WTC11 (cell line): Measurements from ENCODE around the gene STK31.
"Not testable (repeated sequence)": the region's sequence is repeated elsewhere in the genome, so short reads cannot be mapped to it uniquely, and the experiment has no call there.

Source experiments
- ATF1 ChIP-seq: sonication (generic); formaldehyde crosslinking; IDR thresholded peaks from 2 replicates; pipeline ENCODE4 v1.8.1; 2023; ENCODE audit warnings: mild to moderate bottlenecking, moderate library complexity, missing genetic modification reagents
- GTF2I ChIP-seq: fragments of 250-450 bp; sonication (Bioruptor Pico); conservative IDR thresholded peaks from 2 replicates; pipeline ENCODE4 v1.4.0; 2021; ENCODE audit warnings: mild to moderate bottlenecking
- NR1H2 ChIP-seq: sonication (generic); formaldehyde crosslinking; IDR thresholded peaks from 2 replicates; pipeline ENCODE4 v1.9.0; 2021; ENCODE audit warnings: mild to moderate bottlenecking, moderate library complexity, missing genetic modification reagents
- NR3C1 ChIP-seq: sonication (generic); formaldehyde crosslinking; conservative IDR thresholded peaks from 2 replicates; pipeline ENCODE4 v1.8.1; 2023; ENCODE audit warnings: low read depth, mild to moderate bottlenecking, missing genetic modification reagents
- RORB ChIP-seq: fragments of 250-450 bp; sonication (Bioruptor Pico); IDR thresholded peaks from 2 replicates; pipeline ENCODE4 v1.9.0; 2021; ENCODE audit warnings: mild to moderate bottlenecking
- SMAD4 ChIP-seq: sonication (generic); formaldehyde crosslinking; IDR thresholded peaks from 2 replicates; pipeline ENCODE4 v1.8.0; 2022; ENCODE audit warnings: mild to moderate bottlenecking, missing genetic modification reagents
- ZNF317 ChIP-seq: sonication (generic); formaldehyde crosslinking; IDR thresholded peaks from 2 replicates; pipeline ENCODE4 v1.8.1; 2023; ENCODE audit warnings: low read depth, mild to moderate bottlenecking, moderate library complexity, missing genetic modification reagents, borderline replicate concordance
- TF ChIP-seq, protein P1 (sequence below): sonication (generic); formaldehyde crosslinking; IDR thresholded peaks from 2 replicates; pipeline ENCODE4 v1.8.0; 2022; ENCODE audit warnings: mild to moderate bottlenecking, missing genetic modification reagents
- TF ChIP-seq, protein P2 (sequence below): sonication (generic); formaldehyde crosslinking; IDR thresholded peaks from 2 replicates; pipeline ENCODE4 v1.8.1; 2023; ENCODE audit warnings: mild to moderate bottlenecking, missing genetic modification reagents
- TF ChIP-seq, protein P3 (sequence below): sonication (generic); formaldehyde crosslinking; IDR thresholded peaks from 2 replicates; pipeline ENCODE4 v1.8.0; 2022; ENCODE audit warnings: mild to moderate bottlenecking, missing genetic modification reagents
- TF ChIP-seq, protein P4 (sequence below): fragments of 200-600 bp; IDR thresholded peaks from 2 replicates; pipeline ENCODE4 v1.8.0; 2022; ENCODE audit warnings: antibody characterized with exemption
- TF ChIP-seq, protein P5 (sequence below): sonication (generic); formaldehyde crosslinking; IDR thresholded peaks from 2 replicates; pipeline ENCODE4 v1.8.1; 2023; ENCODE audit warnings: mild to moderate bottlenecking, missing genetic modification reagents, moderate library complexity
- TF ChIP-seq, protein P6 (sequence below): sonication (generic); formaldehyde crosslinking; IDR thresholded peaks from 2 replicates; pipeline ENCODE4 v1.8.1; 2023; ENCODE audit warnings: mild to moderate bottlenecking, moderate library complexity, missing genetic modification reagents

DNA sequence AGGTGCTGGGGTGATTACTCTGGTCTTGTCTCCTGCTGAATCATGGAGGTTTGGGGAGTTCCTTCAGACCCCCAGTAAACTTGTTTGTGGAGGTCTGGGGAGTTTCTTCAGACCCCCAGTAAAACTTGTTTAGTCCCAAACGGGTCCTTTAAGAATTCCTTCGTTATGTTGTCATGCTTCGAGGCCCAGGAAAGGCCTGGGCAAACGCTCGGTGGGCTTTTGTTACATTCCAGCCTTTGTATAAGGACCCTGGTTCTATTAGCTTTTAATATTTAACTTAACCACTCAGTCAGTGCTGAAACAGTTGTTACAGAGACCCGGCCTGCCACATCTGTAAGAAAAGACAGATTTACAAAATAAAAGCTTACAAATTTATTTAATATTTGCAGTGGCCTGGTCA lies 26.0 kb upstream of the STK31 start:
- TF ChIP-seq, protein P1, sequence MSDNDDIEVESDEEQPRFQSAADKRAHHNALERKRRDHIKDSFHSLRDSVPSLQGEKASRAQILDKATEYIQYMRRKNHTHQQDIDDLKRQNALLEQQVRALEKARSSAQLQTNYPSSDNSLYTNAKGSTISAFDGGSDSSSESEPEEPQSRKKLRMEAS, result not testable (repeated sequence)
- TF ChIP-seq, protein P2, sequence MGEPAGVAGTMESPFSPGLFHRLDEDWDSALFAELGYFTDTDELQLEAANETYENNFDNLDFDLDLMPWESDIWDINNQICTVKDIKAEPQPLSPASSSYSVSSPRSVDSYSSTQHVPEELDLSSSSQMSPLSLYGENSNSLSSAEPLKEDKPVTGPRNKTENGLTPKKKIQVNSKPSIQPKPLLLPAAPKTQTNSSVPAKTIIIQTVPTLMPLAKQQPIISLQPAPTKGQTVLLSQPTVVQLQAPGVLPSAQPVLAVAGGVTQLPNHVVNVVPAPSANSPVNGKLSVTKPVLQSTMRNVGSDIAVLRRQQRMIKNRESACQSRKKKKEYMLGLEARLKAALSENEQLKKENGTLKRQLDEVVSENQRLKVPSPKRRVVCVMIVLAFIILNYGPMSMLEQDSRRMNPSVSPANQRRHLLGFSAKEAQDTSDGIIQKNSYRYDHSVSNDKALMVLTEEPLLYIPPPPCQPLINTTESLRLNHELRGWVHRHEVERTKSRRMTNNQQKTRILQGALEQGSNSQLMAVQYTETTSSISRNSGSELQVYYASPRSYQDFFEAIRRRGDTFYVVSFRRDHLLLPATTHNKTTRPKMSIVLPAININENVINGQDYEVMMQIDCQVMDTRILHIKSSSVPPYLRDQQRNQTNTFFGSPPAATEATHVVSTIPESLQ (CRISPR knock-in tag), result not testable (repeated sequence)
- TF ChIP-seq, protein P3, sequence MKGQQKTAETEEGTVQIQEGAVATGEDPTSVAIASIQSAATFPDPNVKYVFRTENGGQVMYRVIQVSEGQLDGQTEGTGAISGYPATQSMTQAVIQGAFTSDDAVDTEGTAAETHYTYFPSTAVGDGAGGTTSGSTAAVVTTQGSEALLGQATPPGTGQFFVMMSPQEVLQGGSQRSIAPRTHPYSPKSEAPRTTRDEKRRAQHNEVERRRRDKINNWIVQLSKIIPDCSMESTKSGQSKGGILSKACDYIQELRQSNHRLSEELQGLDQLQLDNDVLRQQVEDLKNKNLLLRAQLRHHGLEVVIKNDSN (CRISPR knock-in tag), result not testable (repeated sequence)
- TF ChIP-seq, protein P4, sequence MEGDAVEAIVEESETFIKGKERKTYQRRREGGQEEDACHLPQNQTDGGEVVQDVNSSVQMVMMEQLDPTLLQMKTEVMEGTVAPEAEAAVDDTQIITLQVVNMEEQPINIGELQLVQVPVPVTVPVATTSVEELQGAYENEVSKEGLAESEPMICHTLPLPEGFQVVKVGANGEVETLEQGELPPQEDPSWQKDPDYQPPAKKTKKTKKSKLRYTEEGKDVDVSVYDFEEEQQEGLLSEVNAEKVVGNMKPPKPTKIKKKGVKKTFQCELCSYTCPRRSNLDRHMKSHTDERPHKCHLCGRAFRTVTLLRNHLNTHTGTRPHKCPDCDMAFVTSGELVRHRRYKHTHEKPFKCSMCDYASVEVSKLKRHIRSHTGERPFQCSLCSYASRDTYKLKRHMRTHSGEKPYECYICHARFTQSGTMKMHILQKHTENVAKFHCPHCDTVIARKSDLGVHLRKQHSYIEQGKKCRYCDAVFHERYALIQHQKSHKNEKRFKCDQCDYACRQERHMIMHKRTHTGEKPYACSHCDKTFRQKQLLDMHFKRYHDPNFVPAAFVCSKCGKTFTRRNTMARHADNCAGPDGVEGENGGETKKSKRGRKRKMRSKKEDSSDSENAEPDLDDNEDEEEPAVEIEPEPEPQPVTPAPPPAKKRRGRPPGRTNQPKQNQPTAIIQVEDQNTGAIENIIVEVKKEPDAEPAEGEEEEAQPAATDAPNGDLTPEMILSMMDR, result not testable (repeated sequence)
- not testable (repeated sequence) for TF ChIP-seq ZNF317; SMAD4 (CRISPR knock-in tag); RORB; NR1H2 (CRISPR knock-in tag); ATF1 (CRISPR knock-in tag); GTF2I (CRISPR knock-in tag); NR3C1
- TF ChIP-seq, protein P5, sequence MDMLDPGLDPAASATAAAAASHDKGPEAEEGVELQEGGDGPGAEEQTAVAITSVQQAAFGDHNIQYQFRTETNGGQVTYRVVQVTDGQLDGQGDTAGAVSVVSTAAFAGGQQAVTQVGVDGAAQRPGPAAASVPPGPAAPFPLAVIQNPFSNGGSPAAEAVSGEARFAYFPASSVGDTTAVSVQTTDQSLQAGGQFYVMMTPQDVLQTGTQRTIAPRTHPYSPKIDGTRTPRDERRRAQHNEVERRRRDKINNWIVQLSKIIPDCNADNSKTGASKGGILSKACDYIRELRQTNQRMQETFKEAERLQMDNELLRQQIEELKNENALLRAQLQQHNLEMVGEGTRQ (CRISPR knock-in tag), result not testable (repeated sequence)
- TF ChIP-seq, protein P6, sequence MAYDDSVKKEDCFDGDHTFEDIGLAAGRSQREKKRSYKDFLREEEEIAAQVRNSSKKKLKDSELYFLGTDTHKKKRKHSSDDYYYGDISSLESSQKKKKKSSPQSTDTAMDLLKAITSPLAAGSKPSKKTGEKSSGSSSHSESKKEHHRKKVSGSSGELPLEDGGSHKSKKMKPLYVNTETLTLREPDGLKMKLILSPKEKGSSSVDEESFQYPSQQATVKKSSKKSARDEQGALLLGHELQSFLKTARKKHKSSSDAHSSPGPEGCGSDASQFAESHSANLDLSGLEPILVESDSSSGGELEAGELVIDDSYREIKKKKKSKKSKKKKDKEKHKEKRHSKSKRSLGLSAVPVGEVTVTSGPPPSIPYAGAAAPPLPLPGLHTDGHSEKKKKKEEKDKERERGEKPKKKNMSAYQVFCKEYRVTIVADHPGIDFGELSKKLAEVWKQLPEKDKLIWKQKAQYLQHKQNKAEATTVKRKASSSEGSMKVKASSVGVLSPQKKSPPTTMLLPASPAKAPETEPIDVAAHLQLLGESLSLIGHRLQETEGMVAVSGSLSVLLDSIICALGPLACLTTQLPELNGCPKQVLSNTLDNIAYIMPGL (CRISPR knock-in tag), result not testable (repeated sequence)
